HG03520 (cell line): ENCODE measurements around the gene SBNO2.

Experiments used
- ATAC-seq: cut with Tn5 transposase; IDR thresholded peaks from one replicate; pipeline ENCODE4 v1.9.1; 2021; ENCODE audit warnings: mild to moderate bottlenecking, moderate library complexity; ENCODE audit not compliant: unreplicated experiment

SBNO2 gene

GRCh38 chr19:1090731-1091543, 83.1 kb downstream of the SBNO2 start:
- ATAC-seq: no peak

- no peak for ATAC-seq
These were observed 84.2 kb downstream of the SBNO2 start for GRCh38 chr19:1089891-1090290.

GRCh38 chr19:1089126-1089771, 84.8 kb downstream of the SBNO2 start:
- no peak for ATAC-seq

- ATAC-seq: no peak
These were observed 85.6 kb downstream of the SBNO2 start for GRCh38 chr19:1088416-1089010.

- ATAC-seq: no peak
These were observed 86.2 kb downstream of the SBNO2 start for GRCh38 chr19:1087813-1088415.

- ATAC-seq: no peak
These were observed 87.5 kb downstream of the SBNO2 start for GRCh38 chr19:1086613-1087012.

- no peak for ATAC-seq
These were observed 88.2 kb downstream of the SBNO2 start for GRCh38 chr19:1085676-1086442.

GRCh38 chr19:1085053-1085658, 88.9 kb downstream of the SBNO2 start:
- no peak for ATAC-seq

- ATAC-seq: no peak
These were observed 89.8 kb downstream of the SBNO2 start for GRCh38 chr19:1084024-1084868.

GRCh38 chr19:1082928-1083816, 90.9 kb downstream of the SBNO2 start:
- ATAC-seq: no peak

GRCh38 chr19:1082165-1082927, 91.7 kb downstream of the SBNO2 start:
- ATAC-seq: no peak

GRCh38 chr19:1081301-1082164, 92.5 kb downstream of the SBNO2 start:
- ATAC-seq: no peak

- ATAC-seq: no peak
These were observed 93.5 kb downstream of the SBNO2 start for GRCh38 chr19:1080360-1081161.

GRCh38 chr19:1079566-1080111, 94.4 kb downstream of the SBNO2 start:
- no peak for ATAC-seq

GRCh38 chr19:1076951-1077350, 97.1 kb downstream of the SBNO2 start:
- peak; percentile 49 for ATAC-seq

- no peak for ATAC-seq
These were observed 98.1 kb downstream of the SBNO2 start for GRCh38 chr19:1076046-1076386.
